HG02970 (cell line): ENCODE results near the gene PSMD8.
"Not testable (repeated sequence)": the region's sequence is repeated elsewhere in the genome, so short reads cannot be mapped to it uniquely, and the experiment has no call there.

Experiments
- ATAC-seq: cut with Tn5 transposase; IDR thresholded peaks from one replicate; pipeline ENCODE4 v1.9.1; 2021; ENCODE audit warnings: mild to moderate bottlenecking, moderate library complexity, moderate number of reproducible peaks; ENCODE audit not compliant: unreplicated experiment, low FRiP score

Gene PSMD8

DNA sequence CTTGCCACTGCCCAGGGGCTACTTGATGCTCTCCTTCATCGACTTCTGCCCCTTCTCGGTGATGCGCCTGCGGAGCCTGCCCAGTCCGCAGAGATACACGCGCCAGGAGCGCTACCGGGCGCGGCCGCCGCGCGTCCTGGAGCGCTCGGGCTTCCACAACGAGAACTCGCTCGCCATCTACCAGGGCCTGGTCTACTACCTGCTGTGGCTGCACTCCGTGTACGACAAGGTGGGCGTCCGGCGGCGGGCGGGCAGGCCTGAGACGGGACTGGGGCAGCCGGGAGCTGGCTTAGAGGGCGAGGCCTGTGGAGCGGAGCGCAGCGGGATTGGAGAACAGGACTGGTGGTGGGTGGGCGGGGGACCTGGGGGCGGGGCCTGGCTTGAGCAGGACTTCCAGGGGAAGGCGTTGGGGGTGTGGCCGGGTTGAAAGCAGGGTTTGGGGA, 12.7 kb upstream of the PSMD8 start:
- ATAC-seq = peak; percentile 55

DNA sequence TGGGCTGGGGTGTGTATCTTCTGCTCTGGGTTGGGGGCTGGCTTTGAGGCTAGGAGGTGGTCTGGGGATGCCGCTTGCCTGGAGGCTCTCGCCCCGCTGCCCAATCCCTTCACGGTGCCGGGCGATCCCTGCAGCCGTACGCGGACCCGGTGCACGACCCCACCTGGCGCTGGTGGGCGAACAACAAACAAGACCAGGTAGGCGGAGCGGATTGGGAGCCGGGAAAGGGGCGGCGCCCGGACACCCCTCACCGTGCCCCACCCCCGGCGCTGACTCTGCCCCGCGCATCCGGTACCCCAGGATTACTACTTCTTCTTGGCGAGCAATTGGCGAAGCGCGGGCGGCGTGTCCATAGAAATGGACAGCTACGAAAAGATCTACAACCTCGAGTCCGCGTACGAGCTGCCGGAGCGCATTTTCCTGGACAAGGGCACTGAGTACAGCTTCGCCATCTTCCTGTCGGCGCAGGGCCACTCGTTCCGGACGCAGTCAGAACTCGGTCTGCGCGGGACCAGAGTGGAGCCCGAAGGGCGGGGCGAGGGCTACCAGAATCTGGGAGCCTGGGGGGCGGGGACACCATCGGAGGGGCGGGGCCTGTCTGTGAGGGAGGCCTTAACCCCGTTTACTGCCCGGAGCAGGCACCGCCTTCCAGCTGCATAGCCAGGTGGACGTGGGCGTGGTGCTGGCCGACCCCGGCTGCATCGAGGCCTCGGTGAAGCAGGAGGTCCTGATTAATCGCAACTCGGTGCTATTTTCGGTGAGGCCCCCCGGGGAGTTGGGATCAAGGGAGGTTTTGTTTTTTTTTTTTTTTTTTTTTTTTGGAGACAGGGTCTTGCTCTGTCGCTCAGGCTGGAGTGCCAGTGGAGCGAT, 12.1 kb upstream of the PSMD8 start:
- peak; percentile 18 for ATAC-seq

DNA sequence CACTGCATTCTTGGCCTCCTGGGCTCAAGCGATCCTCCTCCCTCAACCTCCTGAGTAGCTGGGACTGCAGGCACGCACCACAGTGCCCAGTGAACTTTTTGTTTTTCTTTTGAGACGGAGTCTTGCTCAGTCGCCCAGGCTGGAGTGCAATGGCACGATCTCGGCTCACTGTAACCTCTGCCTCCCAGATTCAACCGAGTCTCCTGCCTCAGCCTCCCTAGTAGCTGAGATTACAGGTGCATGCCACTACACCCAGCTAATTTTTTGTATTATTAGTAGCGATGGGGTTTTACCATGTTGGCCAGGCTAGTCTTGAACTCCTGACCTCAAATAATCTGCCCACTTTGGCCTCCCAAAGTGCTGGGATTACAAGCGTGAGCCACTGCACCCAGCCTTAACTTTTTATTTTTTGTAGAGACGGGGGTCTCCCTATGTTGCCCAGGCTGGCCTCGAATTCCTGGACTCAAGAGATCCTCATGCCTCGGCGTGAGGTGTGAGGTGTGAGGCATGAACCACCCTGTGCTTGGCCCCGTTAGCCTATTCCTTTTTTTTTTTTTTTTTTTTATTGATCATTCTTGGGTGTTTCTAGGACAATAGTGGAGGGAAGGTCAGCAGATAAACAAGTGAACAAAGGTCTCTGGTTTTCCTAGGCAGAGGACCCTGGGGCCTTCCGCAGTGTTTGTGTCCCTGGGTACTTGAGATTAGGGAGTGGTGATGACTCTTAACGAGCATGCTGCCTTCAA, 11.3 kb upstream of the PSMD8 start:
- ATAC-seq = not testable (repeated sequence)

DNA sequence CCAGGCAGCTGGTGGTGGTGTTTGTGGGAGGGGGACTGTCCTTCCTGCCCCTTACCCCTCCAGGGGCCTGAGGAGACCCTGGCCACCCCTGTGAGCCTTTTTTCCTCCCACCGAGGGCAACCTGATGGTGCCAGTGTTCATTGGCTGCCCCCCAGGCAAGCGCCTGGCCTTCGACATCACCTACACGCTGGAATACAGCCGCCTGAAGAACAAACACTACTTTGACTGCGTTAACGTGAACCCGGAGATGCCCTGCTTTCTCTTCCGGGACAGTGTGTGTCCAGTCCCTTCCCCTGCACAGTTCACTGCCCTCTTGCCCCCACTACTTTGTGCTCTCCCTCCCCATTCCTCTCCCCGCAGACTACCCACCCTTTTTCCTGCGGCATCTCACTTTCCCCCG, 7.3 kb upstream of the PSMD8 start:
- no peak for ATAC-seq

DNA sequence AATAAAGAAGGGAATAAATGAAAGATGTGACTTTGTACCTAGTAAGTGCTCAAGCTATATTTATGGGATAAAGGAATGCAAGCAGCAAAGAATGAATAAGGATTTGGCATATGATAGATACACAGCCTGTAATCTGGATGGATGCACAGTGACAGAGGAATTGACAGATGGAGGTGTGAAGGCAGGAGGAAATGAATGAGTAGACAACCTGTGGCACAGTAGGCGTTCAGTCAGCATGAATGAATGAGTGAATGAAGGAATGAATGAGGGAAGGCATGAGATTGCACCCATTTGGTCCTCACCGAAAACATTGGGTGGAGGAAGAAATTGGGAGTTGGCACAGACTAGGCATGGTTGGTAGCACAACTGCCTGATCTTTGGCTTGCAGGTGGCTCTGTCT, 4.8 kb upstream of the PSMD8 start:
- ATAC-seq = no peak

DNA sequence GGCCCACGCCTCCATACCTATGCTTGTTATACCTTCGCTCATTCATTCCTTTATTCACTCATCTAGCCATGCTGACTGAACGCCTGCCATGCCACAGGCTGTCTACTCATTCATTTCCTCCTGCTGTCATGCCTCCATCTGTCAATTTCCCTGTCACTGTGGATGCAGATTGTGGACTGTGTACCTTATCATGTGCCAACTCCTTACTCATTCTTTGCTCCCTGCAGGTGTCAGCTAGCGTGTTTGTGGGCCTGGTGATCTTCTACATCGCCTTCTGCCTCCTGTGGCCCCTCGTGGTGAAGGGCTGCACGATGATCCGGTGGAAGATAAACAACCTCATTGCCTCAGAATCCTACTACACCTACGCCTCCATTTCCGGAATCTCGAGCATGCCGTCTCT, 4.1 kb upstream of the PSMD8 start:
- ATAC-seq = no peak

DNA sequence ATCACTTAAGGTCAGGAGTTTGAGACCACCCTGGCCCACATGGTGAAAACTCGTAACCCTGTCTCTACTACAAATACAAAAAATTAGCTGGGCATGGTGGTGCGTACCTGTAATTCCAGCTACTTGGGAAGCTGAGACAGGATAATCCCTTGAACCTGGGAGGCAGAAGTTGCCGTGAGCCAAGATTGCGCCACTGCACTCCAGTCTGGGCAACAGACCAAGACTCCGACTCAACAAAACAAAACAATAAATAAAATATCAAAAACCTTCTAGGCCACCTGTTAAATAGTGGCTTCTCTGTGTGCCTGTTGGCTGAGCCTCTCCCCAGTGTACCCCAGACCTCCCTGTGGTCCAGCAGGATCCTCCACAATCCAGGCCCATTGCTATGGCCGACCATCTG, 3.3 kb upstream of the PSMD8 start:
- no peak for ATAC-seq

DNA sequence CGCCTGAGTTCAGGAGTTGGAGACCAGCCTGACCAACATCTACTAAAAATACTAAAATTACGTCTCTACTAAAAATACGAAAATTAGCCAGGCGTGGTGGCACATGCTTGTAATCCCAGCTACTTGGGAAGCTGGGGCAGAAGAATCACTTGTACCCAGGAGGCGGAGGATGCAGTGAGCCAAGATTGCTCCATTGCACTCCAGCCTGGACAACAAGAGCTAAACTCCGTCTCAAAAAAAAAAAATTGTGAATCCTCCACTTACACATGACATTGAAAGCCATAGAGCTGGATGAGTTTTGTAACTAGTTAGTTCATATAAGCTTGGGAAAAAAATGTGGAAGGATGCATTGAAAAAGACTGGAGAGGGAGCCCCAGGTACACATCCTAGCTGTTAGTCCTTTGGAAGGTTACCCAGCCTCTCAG, 452 bp upstream of the PSMD8 start:
- no peak for ATAC-seq

DNA sequence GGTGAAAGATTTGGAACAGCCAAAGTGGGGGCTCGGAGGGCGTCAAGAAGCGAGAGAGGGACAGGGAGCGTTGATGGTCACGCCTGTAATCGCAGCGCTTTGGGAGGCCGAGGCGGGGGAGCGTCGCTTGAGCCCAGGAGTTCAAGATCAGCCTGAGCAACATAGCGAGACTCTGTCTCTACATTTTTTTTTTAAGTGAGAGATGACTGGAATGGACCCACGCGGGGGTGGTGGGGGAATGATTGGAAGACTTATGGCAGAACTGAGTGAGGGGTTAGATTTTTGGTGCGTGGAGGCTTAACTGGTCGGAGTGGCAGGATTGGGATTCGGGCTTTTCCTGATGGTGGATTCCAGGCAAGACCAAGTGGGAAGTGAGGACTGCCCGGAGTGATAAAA, 725 bp downstream of the PSMD8 start:
- ATAC-seq = no peak

DNA sequence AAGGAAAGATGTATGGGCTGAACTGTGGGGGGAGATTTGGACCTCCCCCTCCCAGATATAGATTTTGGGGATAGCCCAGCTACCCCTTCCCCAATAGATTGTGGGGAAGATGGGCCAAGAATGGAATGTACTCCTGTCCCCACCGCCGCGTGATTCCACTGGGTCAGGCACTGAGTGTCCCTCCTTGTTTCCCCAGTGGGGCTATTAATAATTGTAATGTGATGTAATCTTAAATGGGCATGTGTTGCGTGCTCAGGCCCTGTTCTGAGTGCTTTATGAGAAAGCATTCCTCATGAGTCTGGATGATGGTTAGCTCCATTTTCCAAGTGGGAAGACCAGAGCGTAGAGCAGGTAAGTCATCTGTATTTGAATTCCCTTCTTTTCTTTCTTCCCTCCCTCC, 1.4 kb downstream of the PSMD8 start:
- no peak for ATAC-seq

DNA sequence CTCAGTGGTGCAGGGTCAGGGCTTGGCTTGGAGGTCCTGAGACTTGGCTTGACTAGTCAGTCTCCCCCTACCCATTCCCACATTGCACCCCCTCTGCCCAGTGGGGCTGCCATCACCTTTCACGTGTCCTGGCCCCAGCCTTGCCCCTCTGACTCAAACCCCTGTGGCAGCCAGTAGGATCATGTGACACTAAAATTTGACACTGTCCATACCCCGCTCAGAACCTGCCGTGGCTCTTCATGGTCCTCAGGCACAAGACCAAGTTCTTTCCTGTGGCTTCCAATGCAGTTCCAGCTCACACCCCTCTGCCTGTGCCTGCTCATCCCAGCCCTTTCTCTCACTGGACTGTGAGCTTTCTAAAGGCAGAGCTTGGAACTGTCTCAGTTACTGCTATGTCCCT, 2.2 kb downstream of the PSMD8 start:
- no peak for ATAC-seq

DNA sequence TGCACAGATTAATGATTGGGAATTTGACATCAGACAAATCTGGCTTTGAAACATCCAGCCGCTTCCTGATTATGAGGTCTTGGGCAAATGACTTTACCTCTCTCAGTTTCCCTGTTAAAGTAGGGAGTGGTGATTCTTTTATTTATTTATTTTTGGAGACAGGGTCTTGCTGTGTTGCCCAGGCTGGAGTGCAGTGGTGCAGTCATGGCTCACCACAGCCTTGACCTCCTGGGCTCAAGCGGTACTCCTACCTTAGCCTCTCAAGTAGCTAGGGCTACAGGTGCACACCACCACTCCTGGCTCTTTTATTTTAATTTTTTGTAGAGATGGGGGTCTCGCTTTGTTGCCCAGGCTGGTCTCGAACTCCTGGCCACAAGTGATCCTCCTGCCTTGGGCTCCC, 2.7 kb downstream of the PSMD8 start:
- no peak for ATAC-seq

DNA sequence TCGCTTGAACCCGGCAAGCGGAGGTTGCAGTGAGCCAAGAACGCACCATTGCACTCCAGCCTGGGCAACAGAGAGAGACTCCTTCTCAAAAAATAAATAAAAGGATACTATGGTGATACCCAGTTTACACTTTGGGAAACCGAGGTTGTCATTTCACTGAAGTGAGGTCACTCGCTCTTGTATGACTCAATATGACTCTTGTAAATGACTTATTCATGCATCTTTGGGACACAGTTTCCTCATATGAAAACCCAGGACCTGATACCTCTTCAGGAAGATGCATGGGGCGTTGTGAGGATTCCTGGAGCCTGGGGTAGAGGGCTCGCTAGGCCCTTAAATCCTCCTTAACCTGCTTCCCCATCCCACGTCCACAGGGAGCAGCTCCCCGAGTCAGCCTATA, 4.5 kb downstream of the PSMD8 start:
- no peak for ATAC-seq

DNA sequence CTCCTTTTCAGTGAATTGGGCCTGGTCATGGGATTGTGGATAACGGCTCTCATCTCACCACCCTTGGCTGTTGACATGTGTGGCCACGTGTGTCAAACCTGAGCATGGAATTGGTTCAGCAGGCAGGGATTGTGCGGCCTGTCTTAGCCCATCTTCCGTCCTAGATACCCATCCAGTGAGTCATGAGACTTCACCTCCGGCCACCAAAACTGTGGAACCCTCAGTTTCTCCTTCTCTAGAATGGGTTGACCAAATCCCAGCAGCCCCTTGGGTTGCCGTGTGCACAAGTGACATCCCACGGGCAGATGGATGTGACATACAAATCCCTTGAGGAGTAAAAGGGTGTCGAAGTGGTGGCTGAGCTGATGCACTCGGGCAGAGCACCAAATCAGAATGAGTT, 6.8 kb downstream of the PSMD8 start:
- no peak for ATAC-seq

DNA sequence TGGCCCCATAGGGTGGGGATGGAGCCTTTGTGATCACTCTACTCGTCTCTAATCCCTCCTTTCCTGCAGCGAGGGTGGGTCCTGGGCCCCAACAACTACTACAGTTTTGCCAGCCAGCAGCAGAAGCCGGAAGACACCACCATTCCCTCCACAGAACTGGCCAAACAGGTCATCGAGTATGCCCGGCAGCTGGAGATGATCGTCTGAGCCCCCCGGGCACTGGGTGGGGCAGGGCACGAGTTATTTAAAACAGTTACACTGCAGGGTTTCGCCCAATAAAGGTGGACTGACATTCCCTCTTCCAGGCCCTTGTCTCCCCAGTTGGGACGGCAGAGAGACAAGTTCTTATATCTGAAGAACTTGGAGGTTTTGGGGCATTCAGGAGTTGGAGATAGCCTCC, 8.8 kb downstream of the PSMD8 start:
- no peak for ATAC-seq

DNA sequence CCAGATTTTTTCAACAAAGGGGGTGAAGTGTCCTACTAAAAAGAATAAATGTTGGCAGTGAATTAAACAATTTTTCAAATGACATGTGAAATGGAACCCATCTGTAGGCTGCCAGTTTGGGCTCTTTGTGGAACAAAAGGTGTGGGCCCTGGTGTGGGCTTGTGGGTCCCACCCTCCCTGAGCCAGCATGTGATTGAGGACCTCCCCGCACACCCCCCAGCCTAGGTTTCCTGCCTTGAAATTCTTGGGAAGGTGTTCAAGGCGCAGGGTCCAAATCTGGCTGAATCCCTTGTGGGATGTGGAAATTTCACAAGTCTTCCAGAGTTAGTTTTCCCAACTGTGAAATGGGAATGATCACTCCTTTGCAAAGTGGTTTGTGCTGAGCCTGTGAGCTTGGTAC, 9.4 kb downstream of the PSMD8 start:
- no peak for ATAC-seq

DNA sequence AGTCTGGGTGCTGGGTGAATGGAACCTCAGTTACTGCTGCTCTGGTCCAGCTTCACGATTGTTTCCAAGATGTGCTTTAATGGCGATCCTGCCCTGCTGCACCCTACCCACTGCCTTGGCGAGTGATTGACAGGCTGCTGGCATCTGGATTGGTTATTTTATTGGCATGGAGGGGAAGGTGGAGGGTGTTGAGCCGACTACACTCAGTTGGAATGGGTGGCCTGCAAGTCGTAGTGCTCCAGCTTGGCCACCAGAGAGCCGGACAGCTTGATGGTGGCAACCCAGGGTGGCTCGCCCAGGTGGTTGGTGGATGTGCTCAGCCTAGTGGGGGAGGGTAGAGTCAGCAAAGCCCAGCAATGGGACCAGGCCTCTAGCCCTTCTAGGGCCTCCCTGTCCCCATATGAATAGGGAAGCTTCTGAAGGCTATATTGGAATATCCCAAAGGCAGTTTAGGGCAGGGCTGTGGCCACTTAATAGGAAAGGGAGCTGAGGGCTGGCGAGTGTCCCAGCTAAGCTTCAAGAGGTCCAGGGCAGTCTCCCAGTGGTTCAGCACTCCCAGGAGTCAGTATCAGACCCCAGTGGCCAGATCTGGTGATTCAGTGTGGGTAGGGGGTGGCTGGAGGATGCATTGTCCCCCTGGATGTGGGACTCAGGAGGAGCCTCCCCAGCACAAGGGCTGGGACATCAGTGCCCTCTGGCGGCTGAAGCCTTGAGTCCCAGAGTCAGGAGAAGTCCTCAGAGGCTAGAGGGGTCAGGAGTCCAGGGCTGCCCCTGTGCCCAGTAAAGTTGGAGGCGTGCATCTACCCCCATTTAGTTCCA, 10.0 kb downstream of the PSMD8 start:
- no peak for ATAC-seq

DNA sequence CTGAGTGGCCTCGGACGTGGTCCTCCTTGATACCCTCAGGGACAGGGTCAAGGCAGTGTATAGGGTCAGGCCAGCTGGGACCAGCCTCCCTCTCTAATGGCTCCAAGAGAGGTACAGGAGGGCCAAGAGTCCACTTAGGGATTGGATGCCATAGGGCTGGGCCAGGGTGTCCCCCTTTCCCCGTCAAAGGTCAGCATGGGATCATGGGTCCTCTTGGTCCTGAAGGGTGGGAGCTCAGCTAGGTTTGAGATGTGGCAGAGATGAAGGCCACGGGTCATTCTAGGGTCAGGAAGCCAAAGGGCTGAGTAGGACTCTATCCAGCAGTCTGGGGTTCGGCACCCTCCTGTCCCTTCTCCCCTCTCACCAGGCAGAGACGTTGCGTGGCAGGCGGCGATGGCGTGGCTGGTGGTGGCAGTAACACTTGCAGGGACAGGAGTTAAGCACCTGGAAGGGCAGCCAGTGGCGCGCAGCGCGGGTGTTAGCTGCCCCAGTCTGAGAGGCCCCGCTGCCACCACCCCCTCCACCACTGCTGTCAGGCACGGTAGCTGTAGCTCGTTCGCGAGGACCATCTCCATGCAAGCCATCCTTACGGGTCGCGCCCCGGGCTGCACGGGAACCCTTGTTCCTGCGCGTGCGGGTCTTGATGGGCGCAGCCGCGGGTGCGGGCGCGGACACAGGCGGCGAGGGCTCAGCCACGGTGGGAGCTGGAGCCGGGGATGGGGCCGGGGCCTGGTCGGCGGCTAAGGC, 10.9 kb downstream of the PSMD8 start:
- ATAC-seq = no peak

DNA sequence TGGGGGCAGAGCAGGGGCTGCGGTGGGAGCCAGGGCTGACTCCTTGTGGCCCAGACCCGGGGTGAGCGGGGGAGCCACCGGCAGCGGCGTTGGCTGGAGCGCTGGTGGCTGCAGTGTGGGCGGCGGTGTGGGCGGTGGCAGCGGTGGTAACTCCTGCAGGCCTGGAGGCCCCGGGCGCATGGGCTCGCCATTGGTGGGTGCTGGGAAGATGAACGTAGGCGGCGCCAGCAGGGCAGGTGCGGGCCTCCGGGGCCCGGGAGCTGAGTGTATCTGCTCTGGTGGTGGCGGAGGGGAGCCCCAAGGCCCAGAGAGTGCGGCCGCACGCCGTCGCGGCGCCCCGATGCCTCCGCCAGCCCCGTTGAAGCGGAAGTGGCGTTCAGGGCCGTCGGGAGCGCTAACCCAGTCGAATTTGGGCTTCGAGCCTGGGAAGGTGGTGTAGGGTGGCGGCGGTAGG, 11.5 kb downstream of the PSMD8 start:
- no peak for ATAC-seq

DNA sequence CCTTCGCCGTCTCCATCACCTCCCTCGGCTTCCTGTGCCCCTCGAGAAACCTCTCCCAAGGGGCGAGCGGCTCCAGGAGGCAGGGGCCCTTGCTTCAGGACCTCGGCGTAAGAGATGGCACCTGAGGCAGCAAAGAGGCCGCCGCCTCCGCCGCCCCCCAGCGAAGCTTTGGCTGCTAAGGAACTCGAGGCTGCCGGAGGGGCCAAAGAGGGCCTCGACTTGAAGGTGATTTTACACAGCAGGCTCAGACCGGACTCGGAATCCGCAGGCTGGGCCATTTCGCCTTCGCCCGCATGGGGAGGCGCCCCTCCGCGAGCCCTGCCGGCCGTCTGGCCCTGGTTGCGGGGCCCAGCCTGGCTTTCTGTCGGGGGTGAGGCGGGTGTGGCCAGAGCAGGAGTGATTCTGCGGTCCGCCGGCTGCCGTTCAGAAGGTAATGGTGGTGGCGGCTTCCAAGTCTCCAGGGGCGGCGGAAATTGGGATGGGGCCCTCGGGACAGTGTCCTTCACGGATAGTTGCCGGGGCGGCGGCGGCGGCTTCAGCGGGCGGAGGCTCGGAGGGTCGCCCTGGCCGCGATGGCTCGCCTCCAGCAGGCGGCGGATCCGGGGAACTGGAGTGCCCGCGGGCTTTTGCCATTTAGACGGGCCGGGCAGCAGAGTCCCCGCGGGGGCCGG, 12.1 kb downstream of the PSMD8 start:
- ATAC-seq = no peak
